ENCODE measurements around the gene PLCB1. TPM values are rescaled to one million over a fixed set of nuclear protein-coding genes. Genes with fewer than 3 reads are reported as not detected.

Gene PLCB1
- total and polyA plus RNA-seq, 4 donors, result 1.6 to 43.8 (median 6.1) TPM

DNA sequence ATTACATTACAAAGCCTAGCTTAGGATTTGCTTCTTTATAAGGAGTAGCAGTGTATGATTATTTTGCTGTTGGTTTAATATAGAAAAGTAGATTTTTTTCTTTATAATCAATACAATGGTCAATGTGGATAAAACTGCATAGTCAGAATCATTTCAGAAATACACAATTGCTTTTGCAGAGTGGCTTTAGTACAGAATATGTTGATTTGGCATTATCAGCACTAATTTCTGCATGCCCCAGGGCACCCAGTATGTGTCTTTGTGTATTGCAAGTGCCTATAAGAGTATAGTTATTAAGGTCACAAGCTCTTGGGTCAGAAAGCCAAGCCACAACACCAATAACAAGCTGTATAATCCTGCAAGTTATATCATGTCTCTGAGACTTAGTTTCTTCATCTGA lies 258.4 kb downstream of the PLCB1 start:
- Histone ChIP-seq H3K9ac (ENCODE audit: insufficient read depth in 1 of 2, low read length in 2 of 2) (no peak overlapping the region), H3K4me1 (ENCODE audit: control insufficient read depth in 5 of 5, insufficient read depth in 5 of 5, low read length in 5 of 5) (peaks cover 0 to 16% (median 5%) of the 10 kb centered on the region in 5 donors), H3K9me3 (ENCODE audit: control insufficient read depth in 4 of 4, insufficient read depth in 3 of 4, low read length in 3 of 4) (no peaks in the 10 kb centered on the region), H3K27me3 (ENCODE audit: control insufficient read depth in 3 of 3, insufficient read depth in 3 of 3, low read length in 2 of 3) (no peaks in the 10 kb centered on the region), H3K36me3 (ENCODE audit: control insufficient read depth in 4 of 4, insufficient read depth in 4 of 4, low read length in 4 of 4) (no peaks in the 10 kb centered on the region), H3K4me3 (no peak overlapping the region), H3K27ac (ENCODE audit: low read depth in 1 of 2, low read length in 1 of 2) (no peak overlapping the region)
- TF ChIP-seq CTCF (IDR thresholded peaks at IDR 0.05; ENCODE audit: control extremely low read depth, extremely low read depth), result no peak
- DNase-seq, result no peak
- ATAC-seq (ENCODE audit: insufficient read depth, low FRiP score), result no peak

- H3K36me3 ChIP-seq (ENCODE audit: control insufficient read depth in 4 of 4, insufficient read depth in 4 of 4, low read length in 4 of 4), result no peaks in the 10 kb centered on the region
- no peak overlapping the region for H3K9ac ChIP-seq (ENCODE audit: insufficient read depth in 1 of 2, low read length in 2 of 2)
- WGBS, 2 donors, result 56 to 80% methylated on average over 3 of the region's 3 CpGs
- DNase-seq (no peak), ATAC-seq (ENCODE audit: insufficient read depth, low FRiP score) (no peak)
- H3K4me3 ChIP-seq, result no peak overlapping the region
- H3K27me3 ChIP-seq (ENCODE audit: control insufficient read depth in 3 of 3, insufficient read depth in 3 of 3, low read length in 2 of 3), result no peaks in the 10 kb centered on the region
- TF ChIP-seq CTCF (IDR thresholded peaks at IDR 0.05; ENCODE audit: control extremely low read depth, extremely low read depth), result no peak
- H3K9me3 ChIP-seq (ENCODE audit: control insufficient read depth in 4 of 4, insufficient read depth in 3 of 4, low read length in 3 of 4), result no peaks in the 10 kb centered on the region
- H3K27ac ChIP-seq (ENCODE audit: low read depth in 1 of 2, low read length in 1 of 2), result no peak overlapping the region
- peaks cover 0 to 11% (median 5%) of the 10 kb centered on the region in 5 donors for H3K4me1 ChIP-seq (ENCODE audit: control insufficient read depth in 5 of 5, insufficient read depth in 5 of 5, low read length in 5 of 5)
Observed at GRCh38 chr20:8393381-8393780, 261.3 kb downstream of the PLCB1 start.

- peak; percentile 41 for ATAC-seq (ENCODE audit: insufficient read depth, low FRiP score)
- whole genome bisulfite sequencing, 2 donors, result 69 to 75% methylated on average over 2 of the region's 2 CpGs
Observed at GRCh38 chr20:8394308-8394945, 262.4 kb downstream of the PLCB1 start.

More at GRCh38 chr20:8394308-8394945, 262.4 kb downstream of the PLCB1 start:
- Histone ChIP-seq H3K27me3 (ENCODE audit: control insufficient read depth in 3 of 3, insufficient read depth in 3 of 3, low read length in 2 of 3) (no peaks in the 10 kb centered on the region), H3K27ac (ENCODE audit: low read depth in 1 of 2, low read length in 1 of 2) (no peak overlapping the region), H3K36me3 (ENCODE audit: control insufficient read depth in 4 of 4, insufficient read depth in 4 of 4, low read length in 4 of 4) (no peaks in the 10 kb centered on the region), H3K4me1 (ENCODE audit: control insufficient read depth in 5 of 5, insufficient read depth in 5 of 5, low read length in 5 of 5) (peaks cover 0 to under 1% (median 0%) of the 10 kb centered on the region in 5 donors), H3K9ac (ENCODE audit: insufficient read depth in 1 of 2, low read length in 2 of 2) (no peak overlapping the region), H3K9me3 (ENCODE audit: control insufficient read depth in 4 of 4, insufficient read depth in 3 of 4, low read length in 3 of 4) (no peaks in the 10 kb centered on the region), H3K4me3 (no peak overlapping the region)
- DNase-seq, result no peak
- TF ChIP-seq CTCF (IDR thresholded peaks at IDR 0.05; ENCODE audit: control extremely low read depth, extremely low read depth), result no peak
